Measurements from ENCODE around the gene MATN4.

Gene MATN4

DNA sequence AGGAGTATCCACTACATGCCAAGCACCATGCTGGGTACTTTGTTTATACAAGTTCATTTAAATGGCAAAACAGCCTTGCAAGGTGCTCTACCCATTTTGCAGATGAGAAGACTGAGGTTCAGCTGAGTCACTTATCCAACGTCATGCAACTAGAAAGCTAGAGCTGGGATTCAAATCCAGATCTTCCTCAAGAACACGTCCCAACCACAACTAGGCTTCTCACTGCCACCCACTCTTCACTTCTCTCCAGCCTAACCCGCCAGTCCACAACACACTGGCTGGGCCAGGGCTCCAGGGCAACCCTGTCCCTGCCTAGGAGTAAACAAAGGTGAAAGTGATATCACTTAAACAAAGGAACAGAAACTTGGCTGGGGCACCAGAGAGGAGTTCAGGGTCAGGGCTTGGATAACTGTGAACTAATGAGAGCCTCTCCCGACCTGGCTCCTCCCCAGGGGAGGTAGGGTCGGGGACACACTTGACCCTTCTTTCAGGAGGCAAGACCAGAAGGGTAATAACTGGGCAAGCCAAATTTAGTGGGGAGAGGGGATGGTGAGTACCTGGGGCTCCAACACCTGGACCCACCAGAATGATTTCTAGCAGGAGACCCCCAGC is 32.2 kb upstream of the MATN4 start:
- no peak for DNase-seq

- DNase-seq: no peak
Measured at GRCh38 chr20:45339799-45340198, 31.7 kb upstream of the MATN4 start.

- DNase-seq: no peak
Measured at GRCh38 chr20:45339084-45339483, 31.0 kb upstream of the MATN4 start.

DNA sequence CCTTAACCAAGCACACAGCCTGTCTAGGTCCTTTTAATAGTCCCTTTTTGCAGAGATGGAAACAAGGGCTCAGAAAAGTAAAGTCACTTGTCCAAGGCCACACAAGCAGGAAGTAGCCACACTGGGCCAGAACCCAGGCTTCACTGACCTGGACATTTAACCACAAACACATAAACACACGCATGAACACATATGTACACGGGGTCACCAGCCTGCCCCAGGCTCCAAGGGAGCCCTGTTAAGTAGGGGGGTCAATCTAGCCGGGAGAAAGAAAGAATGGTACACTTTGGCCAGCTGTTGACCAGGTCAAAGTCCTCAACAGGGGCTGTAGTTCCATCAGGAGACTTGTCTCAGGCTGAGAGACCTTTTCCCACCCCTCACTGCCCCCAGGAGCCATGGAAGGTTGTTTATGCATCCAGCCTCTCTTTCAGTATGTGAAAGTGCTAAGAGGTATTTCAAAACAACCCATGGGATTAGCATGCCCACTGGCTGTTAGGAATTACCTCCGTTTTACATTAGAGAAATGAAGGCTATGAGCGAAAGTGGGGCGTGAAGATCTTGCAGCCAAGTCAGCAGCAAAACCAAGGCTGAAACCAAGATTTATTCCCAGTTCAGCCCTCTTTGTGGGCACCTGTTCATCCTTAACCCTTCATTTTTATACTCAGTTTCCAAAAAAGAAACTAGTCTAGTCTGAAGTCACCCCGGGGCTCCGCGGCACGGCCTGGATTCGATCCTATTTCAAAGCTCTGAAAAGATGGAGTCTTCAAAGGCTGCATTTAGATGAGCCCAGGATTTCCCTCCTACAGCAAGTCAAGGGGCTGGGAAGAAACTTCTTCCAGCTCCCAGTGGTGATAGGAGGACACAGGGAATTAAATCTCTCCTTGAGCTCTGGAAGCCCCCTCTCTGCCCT is 30.3 kb upstream of the MATN4 start:
- DNase-seq: no peak

GRCh38 chr20:45337367-45338120 is 29.4 kb upstream of the MATN4 start:
- no peak for DNase-seq

GRCh38 chr20:45336530-45337366 is 28.6 kb upstream of the MATN4 start:
- no peak for DNase-seq

- no peak for DNase-seq
Measured at GRCh38 chr20:45330476-45330875, 22.4 kb upstream of the MATN4 start.

DNA sequence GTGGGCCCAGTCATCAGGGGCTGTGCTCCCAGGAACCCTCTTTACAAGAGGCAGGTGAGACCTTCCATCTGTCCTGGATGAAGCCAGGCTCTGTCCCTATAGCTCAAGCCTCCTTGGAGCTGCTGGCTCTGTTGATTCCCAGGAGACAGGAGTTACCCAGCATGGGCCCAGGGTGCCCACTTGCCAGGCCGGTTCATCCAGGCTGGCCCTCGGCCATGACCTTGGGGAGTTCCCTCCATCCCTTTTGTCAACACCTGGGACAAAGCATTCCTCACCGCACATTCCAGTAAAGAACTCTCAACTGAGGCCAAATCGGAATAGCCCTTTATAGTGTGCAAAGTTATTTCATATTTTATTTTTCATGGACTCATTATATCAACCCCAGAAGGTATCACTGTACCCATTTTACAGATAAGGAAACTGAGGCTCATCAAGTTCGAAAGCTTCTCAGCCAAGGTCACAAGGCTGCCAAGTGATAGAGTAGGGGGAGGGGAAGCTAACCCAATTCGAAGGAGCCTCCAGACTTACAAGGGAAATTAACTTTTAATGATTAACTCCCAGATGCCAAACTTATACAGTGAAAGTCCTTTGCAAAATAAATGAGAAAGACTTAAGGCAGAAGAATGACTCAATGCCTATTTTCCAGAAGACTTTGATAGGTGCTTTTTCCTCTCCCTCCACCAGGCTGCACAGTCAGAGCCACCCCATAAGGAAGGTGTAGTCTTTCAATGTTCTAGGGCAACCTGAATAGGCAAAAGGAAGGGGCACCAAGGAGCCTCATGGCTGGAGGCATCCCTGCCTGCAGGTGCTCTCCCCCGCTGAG is 21.6 kb upstream of the MATN4 start:
- DNase-seq: no peak

GRCh38 chr20:45328451-45328850 is 20.4 kb upstream of the MATN4 start:
- DNase-seq: no peak

DNA sequence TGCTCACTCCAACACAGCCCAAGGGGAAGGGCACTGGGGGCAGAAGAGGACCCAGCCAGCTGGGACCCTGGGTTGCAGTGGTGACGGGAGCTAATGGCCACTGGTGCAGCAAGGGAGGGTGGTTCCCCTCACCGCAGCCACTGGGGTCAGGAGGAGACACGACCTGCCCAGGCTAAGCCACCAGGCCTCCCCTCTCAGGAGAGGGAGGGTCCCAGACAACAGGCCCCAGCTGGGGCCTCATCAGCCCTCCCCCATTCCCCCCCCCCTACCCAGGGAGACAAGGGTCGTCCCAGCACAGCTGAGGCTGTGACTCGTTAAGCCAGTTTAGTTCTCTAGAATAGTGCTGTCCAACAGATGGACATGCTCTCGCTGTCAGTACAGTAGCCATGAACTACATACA is 17.3 kb upstream of the MATN4 start:
- DNase-seq: no peak

- no peak for DNase-seq
Measured at GRCh38 chr20:45323731-45324130, 15.6 kb upstream of the MATN4 start.

GRCh38 chr20:45322952-45323383 is 14.9 kb upstream of the MATN4 start:
- DNase-seq: no peak

- DNase-seq: no peak
Measured at GRCh38 chr20:45320948-45321595, 13.0 kb upstream of the MATN4 start.

GRCh38 chr20:45318948-45319347 is 10.8 kb upstream of the MATN4 start:
- DNase-seq: no peak

- DNase-seq: no peak
Measured at GRCh38 chr20:45318386-45318939, 10.4 kb upstream of the MATN4 start.

GRCh38 chr20:45317826-45318225 is 9.7 kb upstream of the MATN4 start:
- no peak for DNase-seq

GRCh38 chr20:45316150-45317080 is 8.3 kb upstream of the MATN4 start:
- no peak for DNase-seq

GRCh38 chr20:45315672-45316071 is 7.6 kb upstream of the MATN4 start:
- no peak for DNase-seq

GRCh38 chr20:45313943-45314342 is 5.8 kb upstream of the MATN4 start:
- no peak for DNase-seq
